GM19193 (cell line): ENCODE results near the gene PDE6H.

Source experiments
- POLR2A ChIP-seq: IDR thresholded peaks from 4 replicates; pipeline ENCODE4 v1.6.1; 2011; ENCODE audit not compliant: insufficient read depth, insufficient read length; ENCODE audit errors: extremely low read depth

PDE6H gene

DNA sequence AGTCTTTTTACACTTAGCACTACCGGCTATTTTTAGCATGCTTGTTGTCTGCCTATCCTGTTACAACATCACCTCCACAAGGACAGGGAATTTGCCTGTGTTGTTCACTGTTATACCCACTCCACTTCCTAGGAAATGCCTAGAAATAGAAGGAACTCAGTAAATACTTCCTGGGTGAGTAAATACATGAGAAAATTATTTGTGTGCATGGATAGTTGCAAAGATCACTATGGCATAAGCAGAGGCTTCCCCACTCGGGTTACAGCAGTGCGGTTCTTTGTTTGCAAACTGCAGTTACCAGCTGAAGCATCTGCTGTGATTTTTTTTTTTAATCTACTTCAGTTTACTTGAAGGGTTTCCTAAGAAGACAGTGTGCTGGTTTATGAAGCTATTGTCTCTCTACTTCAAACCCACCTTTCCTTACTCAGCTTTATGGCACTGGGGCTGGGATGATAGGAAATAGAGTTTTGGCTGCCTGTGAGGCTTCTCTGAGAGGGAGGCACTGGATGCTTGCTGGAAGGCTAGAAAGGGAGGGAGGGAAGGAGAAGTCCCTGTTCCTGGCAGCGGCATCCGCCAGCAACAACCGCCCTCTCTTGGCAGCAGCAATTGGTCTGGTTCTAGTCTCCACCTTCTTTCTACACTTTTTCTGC, 29.0 kb downstream of the PDE6H start:
- no peak for TF ChIP-seq POLR2A

- no peak for TF ChIP-seq POLR2A
These were observed 31.6 kb downstream of the PDE6H start for GRCh38 chr12:15004421-15004820.

DNA sequence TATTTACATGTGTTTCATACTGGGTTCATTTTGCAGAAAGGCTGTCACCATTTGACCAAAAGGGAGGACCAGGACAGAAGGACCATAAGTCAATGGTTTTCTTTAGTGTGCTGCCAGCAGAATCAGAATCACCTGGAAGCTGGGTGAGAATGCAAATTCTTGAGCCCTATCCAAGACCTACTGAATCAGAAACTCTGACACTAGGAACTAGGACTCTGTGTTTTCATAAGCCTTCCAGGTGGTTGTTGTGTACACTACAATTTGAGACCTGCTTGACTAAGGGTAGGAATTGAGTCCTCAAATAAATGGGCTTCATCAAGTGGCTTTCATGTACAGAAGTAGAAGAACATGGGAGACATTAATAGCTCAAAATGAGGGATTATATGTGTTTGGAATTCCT, 32.2 kb downstream of the PDE6H start:
- no peak for TF ChIP-seq POLR2A

- no peak for TF ChIP-seq POLR2A
These were observed 34.7 kb downstream of the PDE6H start for GRCh38 chr12:15007551-15007950.

- TF ChIP-seq POLR2A = no peak
These were observed 38.3 kb downstream of the PDE6H start for GRCh38 chr12:15011162-15011561.

DNA sequence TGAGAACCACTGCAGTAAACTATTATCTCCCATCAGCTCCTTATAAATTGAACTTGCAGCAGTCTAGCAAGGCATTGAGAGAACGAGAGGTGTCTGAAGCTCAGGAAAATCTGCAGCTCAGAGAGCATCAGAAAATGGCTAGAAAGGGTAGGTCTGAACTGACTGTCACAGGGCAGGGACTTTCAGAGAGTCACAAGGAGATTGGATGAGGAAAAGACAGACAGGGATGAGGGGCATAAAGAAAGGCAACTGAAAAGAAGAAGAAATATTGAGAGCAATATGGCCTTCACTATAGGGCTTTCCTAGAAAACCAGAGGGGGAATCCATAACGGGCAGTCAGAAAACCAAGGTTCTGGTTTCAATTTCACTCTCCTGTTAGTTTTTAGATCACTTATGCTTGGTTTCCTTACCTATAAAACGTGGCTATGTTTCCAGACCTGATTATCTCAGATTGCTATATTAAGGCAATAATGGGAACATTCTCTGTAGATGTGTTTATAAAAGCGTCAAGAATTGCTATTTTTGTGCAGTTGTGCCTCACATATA, 40.9 kb downstream of the PDE6H start:
- no peak for TF ChIP-seq POLR2A

GRCh38 chr12:15014708-15015107, 41.9 kb downstream of the PDE6H start:
- no peak for TF ChIP-seq POLR2A

DNA sequence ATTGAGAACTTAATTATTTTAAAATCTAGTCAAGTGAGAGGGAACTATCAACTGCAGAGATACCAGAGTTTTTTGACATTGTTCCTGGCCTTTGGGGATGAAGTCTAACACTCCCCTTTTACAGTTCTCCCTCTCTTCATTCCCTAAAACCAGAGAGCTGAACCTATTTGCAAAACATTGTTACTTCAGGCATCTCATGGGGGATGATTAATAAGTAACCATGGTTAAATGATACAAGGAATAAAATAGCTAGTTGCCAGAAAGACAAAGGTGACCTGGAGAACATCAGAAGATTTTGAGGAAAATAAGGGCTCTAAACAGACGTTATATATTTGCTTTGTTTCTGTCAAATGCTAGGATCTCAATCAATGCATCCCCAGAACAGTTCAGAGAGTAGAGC, 42.3 kb downstream of the PDE6H start:
- TF ChIP-seq POLR2A = no peak

GRCh38 chr12:15020156-15020555, 47.3 kb downstream of the PDE6H start:
- no peak for TF ChIP-seq POLR2A
